AG09319 (cell line): ENCODE results near the gene APOA1.
"Not testable (repeated sequence)": the region's sequence is repeated elsewhere in the genome, so short reads cannot be mapped to it uniquely, and the experiment has no call there.

Source experiments
- DNase-seq: peaks from one replicate; pipeline ENCODE4 v3.0.0-alpha.2; 2010; ENCODE audit warnings: low read depth; ENCODE audit errors: extremely low read depth
- CTCF ChIP-seq: IDR thresholded peaks from 2 replicates; pipeline ENCODE4 v1.5.1; 2011; ENCODE audit warnings: low read depth, mild to moderate bottlenecking, inconsistent platforms, low read length, moderate library complexity

APOA1 gene

DNA sequence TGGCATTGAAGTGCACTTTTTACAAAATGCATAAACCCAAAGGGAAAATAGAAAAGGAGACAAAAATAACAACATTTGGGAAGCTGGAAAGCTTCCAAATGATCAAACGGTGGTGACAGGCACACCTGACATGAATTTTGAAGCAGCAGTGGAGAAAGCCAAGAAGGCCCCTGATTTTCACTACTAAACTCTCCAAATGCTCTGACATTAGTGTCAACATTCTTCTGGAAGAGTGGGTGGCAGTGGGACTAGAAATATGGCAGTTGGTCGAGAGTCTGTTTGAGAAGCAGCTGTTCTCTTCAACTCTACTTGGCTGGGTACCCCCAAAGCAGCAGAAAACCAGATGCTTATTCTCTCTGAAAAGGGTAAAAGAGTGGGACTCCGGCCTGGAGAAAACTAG, 33.4 kb downstream of the APOA1 start:
- DNase-seq = no peak
- TF ChIP-seq CTCF = no peak

DNA sequence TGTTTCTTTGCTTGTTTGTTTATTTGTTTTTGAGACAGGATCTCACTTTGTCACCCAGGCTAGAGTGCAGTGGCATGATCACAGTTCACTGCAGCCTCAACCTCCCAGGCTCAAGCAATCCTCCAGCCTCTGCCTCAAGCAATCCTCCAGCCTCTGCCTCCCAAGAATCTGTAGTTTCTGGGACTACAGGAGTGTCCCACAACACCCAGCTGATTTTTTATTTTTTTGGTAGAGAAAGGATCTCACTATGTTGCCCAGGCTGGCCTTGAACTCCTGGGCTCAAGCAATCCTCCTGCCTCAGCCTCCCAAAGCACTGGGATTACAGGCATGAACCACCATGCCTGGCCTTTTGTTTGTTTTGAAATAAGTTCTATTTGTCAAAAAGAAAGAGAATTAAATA, 35.8 kb downstream of the APOA1 start:
- not testable (repeated sequence) for DNase-seq

- no peak for TF ChIP-seq CTCF
- DNase-seq = no peak
Observed at GRCh38 chr11:116800610-116801009, 36.8 kb downstream of the APOA1 start.

GRCh38 chr11:116798368-116798767, 39.1 kb downstream of the APOA1 start:
- TF ChIP-seq CTCF = no peak
- no peak for DNase-seq

DNA sequence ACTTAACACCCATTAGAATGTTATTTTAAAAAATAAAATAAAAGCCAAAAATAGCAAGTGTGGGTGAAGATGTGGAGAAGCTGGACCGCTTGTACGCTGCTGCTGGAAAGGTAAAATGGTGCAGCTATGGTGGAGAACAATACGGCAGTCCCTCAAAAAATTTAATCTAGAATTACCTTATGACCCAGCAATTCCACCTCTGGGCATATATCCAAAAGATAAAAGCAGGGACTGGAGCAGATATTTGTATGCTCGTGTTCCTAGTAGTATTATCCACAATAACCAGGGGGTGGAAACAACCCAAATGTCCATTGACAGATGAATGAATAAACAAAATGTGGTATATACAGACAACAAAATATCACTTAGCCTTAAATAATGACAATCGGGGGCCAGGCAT, 39.6 kb downstream of the APOA1 start:
- no peak for DNase-seq
- TF ChIP-seq CTCF = no peak

- TF ChIP-seq CTCF = no peak
- DNase-seq = no peak
Observed at GRCh38 chr11:116796548-116796947, 40.9 kb downstream of the APOA1 start.

GRCh38 chr11:116794851-116795250, 42.6 kb downstream of the APOA1 start:
- DNase-seq = no peak

More at GRCh38 chr11:116794851-116795250, 42.6 kb downstream of the APOA1 start:
- no peak for TF ChIP-seq CTCF
